ENCODE results near the gene SIRT5.
A peak's percentile ranks its signal among the peaks of the same experiment; 100 is the strongest.

The SIRT5 gene

GRCh38 chr6:13568970-13569369 is 5.4 kb upstream of the SIRT5 start:
- no peak for DNase-seq (ENCODE audit: low read depth in 2 of 2)
- H3K4me3 ChIP-seq (replicated peaks in 1 of 2; ENCODE audit: low read depth in 2 of 2, low read length in 2 of 2): no peak overlapping the region
- TF ChIP-seq, protein P1, sequence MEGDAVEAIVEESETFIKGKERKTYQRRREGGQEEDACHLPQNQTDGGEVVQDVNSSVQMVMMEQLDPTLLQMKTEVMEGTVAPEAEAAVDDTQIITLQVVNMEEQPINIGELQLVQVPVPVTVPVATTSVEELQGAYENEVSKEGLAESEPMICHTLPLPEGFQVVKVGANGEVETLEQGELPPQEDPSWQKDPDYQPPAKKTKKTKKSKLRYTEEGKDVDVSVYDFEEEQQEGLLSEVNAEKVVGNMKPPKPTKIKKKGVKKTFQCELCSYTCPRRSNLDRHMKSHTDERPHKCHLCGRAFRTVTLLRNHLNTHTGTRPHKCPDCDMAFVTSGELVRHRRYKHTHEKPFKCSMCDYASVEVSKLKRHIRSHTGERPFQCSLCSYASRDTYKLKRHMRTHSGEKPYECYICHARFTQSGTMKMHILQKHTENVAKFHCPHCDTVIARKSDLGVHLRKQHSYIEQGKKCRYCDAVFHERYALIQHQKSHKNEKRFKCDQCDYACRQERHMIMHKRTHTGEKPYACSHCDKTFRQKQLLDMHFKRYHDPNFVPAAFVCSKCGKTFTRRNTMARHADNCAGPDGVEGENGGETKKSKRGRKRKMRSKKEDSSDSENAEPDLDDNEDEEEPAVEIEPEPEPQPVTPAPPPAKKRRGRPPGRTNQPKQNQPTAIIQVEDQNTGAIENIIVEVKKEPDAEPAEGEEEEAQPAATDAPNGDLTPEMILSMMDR (IDR thresholded peaks at IDR 0.05; ENCODE audit: low read depth, low read length): no peak

DNA sequence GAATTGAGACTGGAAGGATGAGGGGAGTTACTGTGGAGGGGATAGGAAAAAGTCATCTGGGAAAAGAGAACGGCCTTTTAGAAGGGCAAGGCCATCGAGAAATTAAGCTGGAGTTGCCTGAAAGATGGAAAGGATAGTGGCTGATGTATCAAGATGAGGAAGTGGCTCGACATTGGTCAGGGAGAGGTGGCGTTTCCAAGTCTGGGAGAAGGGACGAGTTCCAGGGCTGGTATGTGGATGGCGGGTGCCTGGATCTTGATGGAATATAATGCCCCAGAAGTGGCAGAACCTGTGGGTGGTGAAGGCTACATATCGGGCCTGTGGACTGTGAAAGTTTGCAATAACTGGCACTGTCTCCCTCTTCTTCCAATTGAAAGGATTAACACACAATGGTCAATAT is 2.2 kb upstream of the SIRT5 start:
- no peak overlapping the region for H3K4me3 ChIP-seq (replicated peaks in 1 of 2; ENCODE audit: low read depth in 2 of 2, low read length in 2 of 2)
- TF ChIP-seq, protein P1 (IDR thresholded peaks at IDR 0.05; ENCODE audit: low read depth, low read length): no peak
- no peak for DNase-seq (ENCODE audit: low read depth in 2 of 2)

DNA sequence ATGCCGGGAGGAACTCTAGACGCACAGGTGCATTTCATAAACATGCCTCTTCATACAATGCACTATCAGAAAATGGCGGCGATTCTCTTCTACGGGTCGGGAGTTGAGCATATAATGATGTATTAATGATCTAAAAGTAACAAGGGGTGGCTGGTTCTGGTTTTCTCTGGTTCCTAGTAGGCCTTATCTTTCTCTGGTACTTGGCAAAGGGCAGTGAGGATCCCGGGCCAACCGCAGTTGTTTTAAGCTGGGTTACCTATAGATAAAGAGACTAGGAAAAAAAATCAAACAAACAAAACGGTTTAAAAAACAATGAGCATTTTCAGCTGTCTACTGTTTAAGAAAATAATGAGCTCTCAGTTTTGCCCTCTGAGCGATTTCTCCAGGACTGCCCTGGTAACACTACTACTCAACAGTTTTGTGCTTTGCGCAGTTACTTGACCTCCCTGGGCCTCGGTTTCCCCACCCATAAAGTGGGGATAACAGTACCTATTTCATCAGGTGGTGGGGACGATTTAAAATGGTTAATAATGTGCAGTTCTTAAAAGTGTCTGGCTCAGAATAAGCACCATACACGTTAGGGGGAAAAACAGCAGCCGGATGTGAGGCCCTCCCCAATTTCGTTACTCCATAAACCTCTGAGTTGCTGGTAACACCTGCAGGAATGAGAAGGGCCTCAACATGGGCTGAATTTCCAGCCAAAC is 1.3 kb upstream of the SIRT5 start:
- peak overlapping the region; percentile 54 to 77 for H3K4me3 ChIP-seq (replicated peaks in 1 of 2; ENCODE audit: low read depth in 2 of 2, low read length in 2 of 2)
- no peak for DNase-seq (ENCODE audit: low read depth in 2 of 2)
- TF ChIP-seq, protein P1 (IDR thresholded peaks at IDR 0.05; ENCODE audit: low read depth, low read length): no peak

DNA sequence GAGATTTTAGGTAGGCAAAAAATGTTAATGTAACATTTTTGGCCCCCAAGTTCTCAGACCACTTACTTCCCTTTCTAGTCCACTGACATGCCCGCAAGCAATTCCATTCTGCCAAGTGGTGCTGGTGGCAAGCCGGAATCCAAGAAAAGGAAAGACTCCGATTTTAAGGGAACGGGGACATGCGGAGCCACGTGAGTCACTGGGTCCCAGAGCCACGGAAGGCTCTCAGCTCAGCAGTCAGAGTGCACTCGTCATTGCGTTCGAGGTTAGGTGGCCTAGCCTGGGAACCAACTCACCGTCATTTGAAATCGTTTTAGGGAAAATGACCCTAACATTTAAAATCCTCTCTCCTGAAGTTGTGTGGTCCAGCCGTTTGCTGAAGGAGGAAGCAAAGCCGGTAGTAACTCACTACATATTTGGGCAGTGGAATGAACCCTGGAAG is 711 bp upstream of the SIRT5 start:
- TF ChIP-seq, protein P1 (IDR thresholded peaks at IDR 0.05; ENCODE audit: low read depth, low read length): no peak
- peak; percentile 35 to 63 for DNase-seq (ENCODE audit: low read depth in 2 of 2)
- H3K4me3 ChIP-seq (replicated peaks in 1 of 2; ENCODE audit: low read depth in 2 of 2, low read length in 2 of 2): peak overlapping the region; percentile 54 to 77

GRCh38 chr6:13574149-13574570 is 241 bp upstream of the SIRT5 start:
- TF ChIP-seq, protein P1 (IDR thresholded peaks at IDR 0.05; ENCODE audit: low read depth, low read length): peak; percentile 31
- H3K4me3 ChIP-seq (replicated peaks in 1 of 2; ENCODE audit: low read depth in 2 of 2, low read length in 2 of 2): peak overlapping the region; percentile 77 to 95
- DNase-seq (ENCODE audit: low read depth in 2 of 2): peak; percentile 91 to 96

- peak overlapping the region; percentile 77 to 95 for H3K4me3 ChIP-seq (replicated peaks in 1 of 2; ENCODE audit: low read depth in 2 of 2, low read length in 2 of 2)
- TF ChIP-seq, protein P1 (IDR thresholded peaks at IDR 0.05; ENCODE audit: low read depth, low read length): peak; percentile 71
- no peak for DNase-seq (ENCODE audit: low read depth in 2 of 2)
These were observed 975 bp downstream of the SIRT5 start for GRCh38 chr6:13575377-13575775.

All from cardiac fibroblast (primary cell).